Keratinocyte (primary cell): Measurements from ENCODE around the gene CALY.

Experiments
- CTCF ChIP-seq, 3 experiments: IDR thresholded peaks in 1 of 3; conservative IDR thresholded peaks in 1 of 3; optimal IDR thresholded peaks in 1 of 3; 2 replicates in 2 of 3; 3 replicates in 1 of 3; pipeline versions ENCODE3 to v1.5.1; 2011; ENCODE audit warnings: low read length in 3 of 3, mild to moderate bottlenecking in 3 of 3, moderate library complexity in 2 of 3, control low read depth in 1 of 3, inconsistent platforms in 1 of 3; ENCODE audit not compliant: insufficient read depth in 2 of 3; ENCODE audit errors: extremely low read depth in 1 of 3
- EZH2 ChIP-seq: IDR thresholded peaks from one replicate; pipeline ENCODE4 v1.6.1; 2012; ENCODE audit warnings: inconsistent platforms, mild to moderate bottlenecking, low read length, moderate library complexity

DNA sequence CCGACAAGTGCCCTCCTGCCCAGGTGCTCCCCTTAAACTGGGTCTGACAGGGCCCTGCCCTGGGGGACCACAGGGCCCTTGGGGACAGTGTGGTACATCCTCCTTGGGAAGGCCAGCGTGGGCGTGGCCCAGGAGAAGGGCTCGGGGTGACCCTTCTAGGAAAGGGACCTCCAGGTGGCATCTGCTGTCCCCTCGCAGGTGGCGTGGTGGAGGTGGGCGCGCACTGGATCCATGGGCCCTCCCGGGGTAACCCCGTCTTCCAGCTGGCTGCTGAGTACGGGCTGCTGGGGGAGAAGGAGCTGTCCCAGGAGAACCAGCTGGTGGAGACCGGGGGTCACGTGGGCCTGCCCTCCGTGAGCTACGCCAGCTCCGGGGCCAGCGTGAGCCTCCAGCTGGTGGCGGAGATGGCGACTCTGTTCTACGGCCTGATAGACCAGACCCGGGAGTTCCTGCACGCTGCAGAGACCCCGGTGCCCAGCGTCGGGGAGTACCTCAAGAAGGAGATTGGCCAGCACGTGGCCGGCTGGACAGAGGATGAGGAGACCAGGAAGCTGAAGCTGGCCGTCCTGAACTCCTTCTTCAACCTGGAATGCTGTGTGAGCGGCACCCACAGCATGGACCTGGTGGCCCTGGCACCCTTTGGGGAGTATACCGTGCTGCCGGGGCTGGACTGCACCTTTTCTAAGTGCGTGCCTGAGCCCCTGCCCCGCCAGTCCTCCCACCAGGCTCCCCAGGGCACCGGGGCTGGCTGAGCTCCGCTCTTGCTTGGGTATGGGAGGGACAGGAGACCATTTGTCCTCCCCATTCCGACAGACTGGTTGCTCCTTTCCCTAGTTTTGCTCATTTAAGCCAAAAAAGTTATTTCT, 43.3 kb upstream of the CALY start:
- TF ChIP-seq EZH2 (no peak), CTCF (optimal IDR thresholded peaks at IDR 0.05 in 1 of 3, IDR thresholded peaks at IDR 0.05 in 1 of 3, conservative IDR thresholded peaks at IDR 0.05 in 1 of 3; ENCODE audit: extremely low read depth in 1 of 3, insufficient read depth in 2 of 3, low read length in 3 of 3) (no peak)
